ENCODE measurements around the gene NOS1. TPM values are rescaled to one million over a fixed set of nuclear protein-coding genes. Genes with fewer than 3 reads are reported as not detected.

Gene NOS1
- polyA plus RNA-seq, 6 donors from 2014 or later = not detected

DNA sequence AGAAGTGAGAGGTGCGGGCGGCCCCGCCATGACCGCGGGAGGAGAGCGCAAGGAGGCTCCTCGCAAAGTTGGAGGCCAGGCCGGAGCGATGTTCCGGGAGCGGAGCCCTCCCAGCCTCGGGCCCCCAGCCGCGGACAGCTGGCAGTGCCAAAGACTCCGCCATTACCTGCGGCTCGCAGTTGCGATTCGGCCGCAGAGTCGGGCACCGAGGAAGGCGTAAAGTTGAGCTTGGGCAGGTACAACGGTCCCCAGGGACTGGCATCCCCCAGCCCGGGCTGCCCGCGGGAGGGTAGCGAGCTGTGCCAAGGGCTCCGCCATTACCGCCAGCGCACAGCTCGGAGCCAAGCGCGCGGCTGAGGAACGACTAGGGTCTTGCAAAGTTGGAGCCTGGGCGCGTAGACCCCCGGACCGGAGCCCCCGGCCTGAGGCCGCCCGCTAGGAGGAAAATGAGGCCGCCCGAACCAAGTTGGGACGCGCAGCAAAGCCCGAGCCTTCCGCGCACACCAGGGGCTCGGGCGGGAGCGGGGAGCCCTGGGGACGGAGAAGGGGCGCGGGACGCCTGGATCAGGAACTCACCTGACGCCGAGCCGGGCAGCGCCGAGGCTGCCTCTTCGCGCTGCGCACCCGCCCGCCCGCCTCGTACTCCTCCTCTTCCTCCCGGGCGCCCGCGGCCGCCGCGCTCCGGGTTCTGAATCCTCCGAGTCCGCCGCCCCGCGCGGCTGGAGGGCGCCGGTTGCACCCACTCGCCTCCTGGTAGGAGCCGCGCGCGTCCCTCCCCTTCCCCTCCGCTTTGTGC, 677 bp downstream of the NOS1 start:
- peaks cover 48 to 78% (median 52%) of the 10 kb centered on the region in 3 donors for H3K27me3 Mint-ChIP-seq
- H3K27ac Mint-ChIP-seq = no peak overlapping the region
- DNase-seq (no peak), ATAC-seq (ENCODE audit: low read depth in 2 of 2) (no peak)
- H3K36me3 Mint-ChIP-seq = no peaks in the 10 kb centered on the region
- H3K4me3 Mint-ChIP-seq = no peak overlapping the region
- no peaks in the 10 kb centered on the region for H3K4me1 Mint-ChIP-seq
- H3K9me3 Mint-ChIP-seq = peaks cover 0 to 3% (median under 1%) of the 10 kb centered on the region in 7 donors

DNA sequence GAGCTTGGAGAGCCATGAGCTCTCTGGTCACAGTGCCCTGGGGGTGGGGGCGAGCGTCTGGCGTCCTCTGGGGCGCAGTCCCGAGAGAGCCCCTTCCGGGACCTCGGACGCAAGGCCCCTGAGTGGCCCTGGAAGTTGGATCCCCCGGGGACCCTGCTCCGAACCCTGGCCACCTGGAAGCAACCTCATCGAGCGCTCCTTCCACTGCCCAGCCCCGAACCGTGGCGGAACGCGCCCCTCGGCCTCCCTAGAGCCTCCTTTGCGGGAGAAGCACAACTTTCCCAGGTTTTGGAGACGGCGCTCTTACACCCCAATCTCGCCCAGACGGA, 1.2 kb downstream of the NOS1 start:
- no peak overlapping the region for H3K27ac Mint-ChIP-seq
- ATAC-seq (ENCODE audit: low read depth in 2 of 2) (no peak), DNase-seq (no peak)
- H3K36me3 Mint-ChIP-seq = no peaks in the 10 kb centered on the region
- H3K27me3 Mint-ChIP-seq = peaks cover 44 to 75% (median 49%) of the 10 kb centered on the region in 3 donors
- no peak overlapping the region for H3K4me3 Mint-ChIP-seq
- H3K4me1 Mint-ChIP-seq = no peaks in the 10 kb centered on the region
- peaks cover 0 to 3% (median 0%) of the 10 kb centered on the region in 7 donors for H3K9me3 Mint-ChIP-seq

DNA sequence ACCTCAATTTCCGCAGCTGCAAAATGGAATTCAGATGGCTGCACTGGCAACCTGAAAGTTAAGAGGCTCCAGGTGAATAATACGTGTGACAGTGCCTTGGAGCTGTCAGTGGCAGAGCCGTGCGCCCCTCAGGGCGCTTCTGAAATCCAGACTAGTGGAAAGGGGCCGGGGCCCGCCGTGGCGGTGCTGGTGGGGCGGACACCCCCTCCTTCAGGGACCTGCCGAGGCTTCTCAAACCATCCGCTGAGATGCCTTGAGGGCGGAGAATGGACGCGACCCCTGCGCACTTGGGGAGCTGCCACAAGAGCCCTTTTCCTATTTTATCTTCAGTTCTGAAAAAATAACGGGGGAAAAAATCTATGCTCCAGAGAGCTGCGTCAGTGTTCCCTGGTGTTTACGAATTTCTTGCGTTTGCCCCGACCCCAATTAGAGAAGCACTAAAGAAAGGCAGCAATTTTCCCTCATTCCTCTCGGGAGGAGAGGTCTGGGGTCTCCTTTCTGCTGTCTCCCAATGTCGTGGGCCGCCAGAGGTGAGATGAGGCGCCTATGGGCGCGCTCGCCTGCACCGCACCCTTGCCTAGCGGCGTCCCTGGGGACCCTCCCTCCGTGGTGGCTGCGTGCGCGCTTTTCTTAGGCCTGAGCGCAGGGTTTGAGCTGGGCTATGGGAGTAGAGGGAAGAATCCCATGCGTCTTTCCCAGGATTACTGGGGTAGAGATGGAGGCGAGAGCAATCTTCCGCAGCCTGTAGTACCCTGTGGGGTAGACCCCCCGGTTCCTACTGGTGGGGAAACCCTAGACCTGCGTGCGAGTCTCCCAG, 2.2 kb downstream of the NOS1 start:
- DNase-seq (no peak), ATAC-seq (ENCODE audit: low read depth in 2 of 2) (no peak)
- Mint-ChIP-seq H3K36me3 (no peaks in the 10 kb centered on the region), H3K27ac (no peak overlapping the region), H3K4me1 (no peaks in the 10 kb centered on the region), H3K4me3 (no peak overlapping the region), H3K9me3 (peaks cover 0 to 3% (median 0%) of the 10 kb centered on the region in 7 donors), H3K27me3 (peaks cover 39 to 66% (median 43%) of the 10 kb centered on the region in 3 donors)

DNA sequence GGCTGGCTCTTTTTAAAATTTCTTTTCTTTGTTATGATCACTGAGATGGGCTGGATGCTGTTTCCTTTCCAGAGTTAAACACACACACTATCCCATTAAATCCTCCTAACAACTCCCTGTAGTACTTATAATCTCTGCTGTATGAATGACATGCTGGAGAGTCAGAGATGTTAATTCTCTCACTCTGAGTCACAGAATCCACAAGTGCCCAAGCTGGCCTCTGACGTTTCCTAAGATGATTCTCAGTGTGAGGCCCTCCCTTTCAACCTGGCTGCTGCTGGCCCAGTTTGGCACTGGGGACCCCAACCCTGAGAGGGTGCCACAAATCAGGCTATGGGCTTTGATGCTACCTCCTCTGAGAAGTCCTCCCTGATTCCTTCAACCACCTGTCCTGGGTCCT, 5.4 kb downstream of the NOS1 start:
- peaks cover 13 to 40% (median 26%) of the 10 kb centered on the region in 3 donors for H3K27me3 Mint-ChIP-seq
- H3K36me3 Mint-ChIP-seq = no peaks in the 10 kb centered on the region
- H3K4me1 Mint-ChIP-seq = no peaks in the 10 kb centered on the region
- H3K27ac Mint-ChIP-seq = no peak overlapping the region
- H3K9me3 Mint-ChIP-seq = peaks cover 0 to 4% (median 0%) of the 10 kb centered on the region in 7 donors
- H3K4me3 Mint-ChIP-seq = no peak overlapping the region
- DNase-seq (no peak), ATAC-seq (ENCODE audit: low read depth in 2 of 2) (no peak)

DNA sequence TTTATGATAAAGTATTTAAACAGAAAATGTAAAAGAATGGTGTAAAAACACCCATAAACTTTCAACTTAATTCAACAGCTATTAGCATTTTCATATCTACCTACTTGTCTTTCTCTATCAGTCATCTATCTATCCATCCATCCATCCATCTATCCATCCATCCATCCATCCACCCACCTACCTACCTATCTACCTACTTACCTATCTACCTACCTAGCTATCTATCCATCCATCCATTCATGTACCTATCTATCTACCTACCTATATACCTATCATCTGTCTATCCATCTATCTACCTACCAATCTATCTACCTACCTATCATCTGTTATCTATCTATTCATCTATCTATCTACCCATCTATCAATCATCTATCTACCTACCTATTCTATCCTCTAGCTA, 8.5 kb downstream of the NOS1 start:
- DNase-seq = no peak
- Mint-ChIP-seq H3K4me1 (no peaks in the 10 kb centered on the region), H3K36me3 (no peaks in the 10 kb centered on the region), H3K27me3 (peaks cover 5 to 17% (median 11%) of the 10 kb centered on the region in 3 donors), H3K4me3 (no peak overlapping the region), H3K27ac (no peak overlapping the region), H3K9me3 (peaks cover 0 to 4% (median 0%) of the 10 kb centered on the region in 7 donors)
- no peak for ATAC-seq (ENCODE audit: low read depth in 2 of 2)

DNA sequence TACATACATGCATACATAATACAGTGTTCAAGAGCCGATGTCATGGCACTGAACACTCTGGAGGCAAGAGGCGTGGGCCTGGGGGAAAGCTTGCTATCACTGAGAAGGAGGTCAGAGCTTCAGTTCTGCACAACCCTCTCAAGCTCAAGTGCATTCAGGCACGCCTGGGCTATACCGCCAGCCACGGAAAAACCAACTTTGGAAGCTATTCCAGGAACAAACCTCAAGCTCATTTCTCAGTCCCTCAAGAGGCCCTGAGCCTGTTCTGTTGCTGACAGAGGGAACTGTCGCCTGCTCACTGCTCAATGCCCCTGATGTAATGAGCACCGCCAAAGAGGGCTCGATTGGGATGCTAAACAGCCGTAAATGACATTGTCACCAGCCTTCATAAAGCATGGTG, 9.2 kb downstream of the NOS1 start:
- H3K27me3 Mint-ChIP-seq = peaks cover 5 to 17% (median 8%) of the 10 kb centered on the region in 3 donors
- H3K9me3 Mint-ChIP-seq = peaks cover 0 to 4% (median 0%) of the 10 kb centered on the region in 7 donors
- no peak overlapping the region for H3K4me3 Mint-ChIP-seq
- H3K36me3 Mint-ChIP-seq = no peaks in the 10 kb centered on the region
- no peak for ATAC-seq (ENCODE audit: low read depth in 2 of 2)
- no peaks in the 10 kb centered on the region for H3K4me1 Mint-ChIP-seq
- H3K27ac Mint-ChIP-seq = no peak overlapping the region
- DNase-seq = no peak

DNA sequence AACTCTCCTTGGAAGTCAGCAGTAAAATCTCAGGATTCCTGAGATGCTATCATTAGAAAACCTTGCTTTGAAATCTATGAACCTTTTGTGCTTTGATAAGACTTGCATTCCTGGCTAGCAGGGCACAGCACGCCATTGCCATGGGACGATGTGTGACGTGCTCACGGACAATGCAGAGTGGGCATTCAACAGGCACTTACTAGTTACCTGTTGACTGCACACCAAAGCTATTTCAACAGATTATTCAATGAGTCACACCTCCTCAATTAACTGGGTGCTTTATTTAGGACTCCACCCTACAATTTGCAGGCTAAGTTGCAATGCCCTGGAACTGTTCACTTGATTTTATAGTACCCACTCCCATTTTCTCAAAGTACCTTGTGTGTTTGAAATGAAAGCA, 11.3 kb downstream of the NOS1 start:
- Mint-ChIP-seq H3K27me3 (peaks cover 0 to 7% (median 4%) of the 10 kb centered on the region in 3 donors), H3K4me1 (no peaks in the 10 kb centered on the region), H3K4me3 (no peak overlapping the region), H3K9me3 (peaks cover 0 to 4% (median 1%) of the 10 kb centered on the region in 7 donors), H3K27ac (no peak overlapping the region), H3K36me3 (no peaks in the 10 kb centered on the region)
- DNase-seq (no peak), ATAC-seq (ENCODE audit: low read depth in 2 of 2) (no peak)

DNA sequence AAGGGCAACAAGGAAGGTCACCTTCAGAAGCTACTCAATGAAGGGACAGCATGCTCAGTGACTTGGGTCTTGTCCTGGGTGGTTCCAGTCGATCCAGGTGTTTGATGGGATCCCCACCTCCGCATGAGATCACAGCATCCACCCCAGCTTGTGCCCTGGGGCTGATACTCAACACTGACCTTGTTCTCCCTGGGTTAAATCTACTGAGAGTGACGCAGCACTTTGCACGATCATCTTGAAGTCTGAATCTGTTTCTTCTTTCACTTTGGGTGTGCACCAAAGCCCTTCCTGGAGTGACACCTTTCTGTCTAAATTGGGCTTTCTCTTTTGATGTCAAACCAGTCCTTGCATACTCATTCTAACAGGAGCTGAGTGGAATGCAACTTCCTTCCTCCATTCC, 13.8 kb downstream of the NOS1 start:
- H3K4me1 Mint-ChIP-seq = no peaks in the 10 kb centered on the region
- peaks cover 0 to 3% of the 10 kb centered on the region in 2 donors for H3K36me3 Mint-ChIP-seq
- DNase-seq (no peak), ATAC-seq (ENCODE audit: low read depth in 2 of 2) (no peak)
- H3K27me3 Mint-ChIP-seq = peaks cover 3 to 9% (median 5%) of the 10 kb centered on the region in 3 donors
- H3K4me3 Mint-ChIP-seq = no peak overlapping the region
- H3K27ac Mint-ChIP-seq = no peak overlapping the region
- peaks cover 3 to 24% (median 3%) of the 10 kb centered on the region in 7 donors for H3K9me3 Mint-ChIP-seq

DNA sequence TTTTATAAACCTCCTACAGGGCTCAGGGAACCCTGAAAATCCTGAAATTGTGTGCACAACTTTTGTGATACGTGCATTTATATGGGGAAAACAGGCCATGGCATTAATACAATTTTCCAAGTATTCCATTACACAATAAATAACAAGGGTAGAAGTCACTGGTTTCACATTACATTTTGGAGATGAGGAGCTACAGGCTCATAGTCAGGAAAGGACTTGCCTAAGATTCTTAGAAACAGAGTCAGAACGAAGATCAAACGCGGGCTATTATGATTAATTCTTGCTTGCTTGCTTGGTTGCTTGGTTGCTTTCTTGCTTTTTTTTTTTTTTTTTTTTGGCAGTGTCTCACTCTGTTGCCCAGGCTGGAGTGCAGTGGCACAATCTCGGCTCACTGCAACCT, 16.7 kb downstream of the NOS1 start:
- no peak for ATAC-seq (ENCODE audit: low read depth in 2 of 2)

DNA sequence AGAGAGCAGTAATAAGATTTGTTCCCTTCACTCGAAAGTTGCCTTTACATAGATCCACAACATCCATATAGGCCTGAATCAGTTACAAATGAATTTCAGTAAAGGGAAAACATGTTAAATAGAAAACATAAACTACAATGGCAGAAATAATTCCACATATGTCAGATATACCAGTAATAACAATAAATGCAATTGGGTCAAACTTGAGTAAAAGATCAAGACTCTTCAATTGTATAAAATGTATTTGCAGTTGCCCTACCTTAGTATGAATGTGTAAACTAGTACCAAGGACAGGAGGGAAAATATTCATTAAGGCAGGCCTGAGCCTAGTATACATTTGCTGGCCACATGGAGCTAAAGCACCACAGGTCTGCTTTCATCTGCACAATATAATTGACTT, 17.6 kb downstream of the NOS1 start:
- DNase-seq (no peak), ATAC-seq (ENCODE audit: low read depth in 2 of 2) (no peak)
- H3K9me3 Mint-ChIP-seq = peaks cover 6 to 29% (median 10%) of the 10 kb centered on the region in 7 donors
- peaks cover 18 to 24% (median 22%) of the 10 kb centered on the region in 3 donors for H3K27me3 Mint-ChIP-seq
- peaks cover 0 to 10% of the 10 kb centered on the region in 2 donors for H3K36me3 Mint-ChIP-seq
- no peaks in the 10 kb centered on the region for H3K4me1 Mint-ChIP-seq
- no peak overlapping the region for H3K27ac Mint-ChIP-seq
- H3K4me3 Mint-ChIP-seq = no peak overlapping the region

More for the DNA sequence above, 16.7 kb downstream of the NOS1 start:
- H3K4me3 Mint-ChIP-seq = no peak overlapping the region
- H3K27ac Mint-ChIP-seq = no peak overlapping the region
- peaks cover 12 to 19% (median 15%) of the 10 kb centered on the region in 3 donors for H3K27me3 Mint-ChIP-seq
- DNase-seq = no peak
- no peaks in the 10 kb centered on the region for H3K4me1 Mint-ChIP-seq
- peaks cover 6 to 29% (median 10%) of the 10 kb centered on the region in 7 donors for H3K9me3 Mint-ChIP-seq
- H3K36me3 Mint-ChIP-seq = peaks cover 0 to 10% of the 10 kb centered on the region in 2 donors

DNA sequence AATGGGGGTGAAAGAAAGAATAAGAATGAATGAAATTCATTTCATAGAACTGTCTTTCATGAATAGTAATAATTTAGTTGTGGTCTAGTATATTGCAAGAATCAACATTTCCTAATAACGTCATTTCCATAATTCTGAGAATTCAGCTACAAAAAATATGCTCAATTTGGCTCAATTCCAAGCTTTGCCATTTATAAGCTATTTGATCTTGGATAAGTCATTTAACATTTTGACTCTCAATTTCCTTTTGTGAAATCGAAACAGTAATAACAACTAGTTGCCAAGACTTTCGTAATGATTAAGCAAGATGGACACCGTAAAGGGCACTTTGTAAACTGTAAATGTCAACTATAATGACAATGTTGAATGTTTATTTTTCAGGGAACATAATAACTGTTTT, 18.1 kb downstream of the NOS1 start:
- no peak overlapping the region for H3K4me3 Mint-ChIP-seq
- H3K4me1 Mint-ChIP-seq = no peaks in the 10 kb centered on the region
- no peak overlapping the region for H3K27ac Mint-ChIP-seq
- H3K36me3 Mint-ChIP-seq = peaks cover 0 to 10% of the 10 kb centered on the region in 2 donors
- peaks cover 18 to 28% (median 25%) of the 10 kb centered on the region in 3 donors for H3K27me3 Mint-ChIP-seq
- no peak for ATAC-seq (ENCODE audit: low read depth in 2 of 2)
- H3K9me3 Mint-ChIP-seq = peaks cover 6 to 29% (median 10%) of the 10 kb centered on the region in 7 donors
- DNase-seq = no peak

DNA sequence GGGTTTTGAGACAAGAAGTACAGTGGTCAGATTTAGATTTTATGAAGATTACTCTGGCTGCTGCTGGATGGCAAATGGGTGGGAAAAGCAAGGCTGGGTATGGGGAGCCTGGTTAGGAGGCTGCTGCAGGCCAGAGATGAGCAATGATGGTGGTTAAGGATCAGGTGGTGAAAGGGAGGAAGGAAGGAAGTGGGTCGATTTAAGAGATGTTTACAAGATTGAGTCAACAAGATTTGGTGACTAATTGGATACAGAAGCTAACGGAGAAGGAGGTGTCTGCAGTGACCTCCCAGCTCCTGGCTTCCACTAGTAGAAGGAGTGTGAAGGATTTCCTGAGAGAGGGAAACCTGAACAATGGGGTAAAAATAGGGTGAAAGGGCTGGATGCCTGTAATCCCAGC, 18.7 kb downstream of the NOS1 start:
- Mint-ChIP-seq H3K36me3 (peaks cover 0 to 10% of the 10 kb centered on the region in 2 donors), H3K9me3 (peaks cover 6 to 29% (median 10%) of the 10 kb centered on the region in 7 donors), H3K4me1 (no peaks in the 10 kb centered on the region), H3K27me3 (peaks cover 18 to 28% (median 26%) of the 10 kb centered on the region in 3 donors), H3K27ac (no peak overlapping the region), H3K4me3 (peak overlapping the region in 1 of 8 donors; percentile 67)
- ATAC-seq (ENCODE audit: low read depth in 2 of 2) = no peak
- DNase-seq = no peak

DNA sequence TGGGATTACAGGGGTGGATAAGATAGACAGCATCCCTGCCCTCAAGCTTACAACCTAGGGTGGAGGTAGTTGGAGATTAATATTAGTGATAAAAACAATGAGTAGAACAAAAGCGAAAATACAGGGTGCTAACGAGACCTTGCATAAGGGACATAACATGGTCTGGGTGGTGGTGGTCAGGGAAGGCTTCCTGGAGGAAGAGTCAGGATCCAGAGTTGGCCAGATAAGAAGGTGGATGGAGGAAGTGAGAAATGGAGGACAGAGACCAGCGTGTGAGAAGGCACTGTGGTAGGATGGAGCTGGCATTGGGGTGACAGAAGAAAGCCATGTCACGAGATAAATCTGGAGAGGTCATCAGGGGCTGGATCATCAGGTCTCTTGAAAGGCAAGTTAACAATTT, 19.2 kb downstream of the NOS1 start:
- Mint-ChIP-seq H3K9me3 (peaks cover 6 to 29% (median 10%) of the 10 kb centered on the region in 7 donors), H3K27ac (peak overlapping the region in 1 of 6 donors; percentile 29), H3K36me3 (peaks cover 0 to 10% of the 10 kb centered on the region in 2 donors), H3K4me1 (no peaks in the 10 kb centered on the region), H3K4me3 (peak overlapping the region in 1 of 8 donors; percentile 23), H3K27me3 (peaks cover 18 to 30% (median 28%) of the 10 kb centered on the region in 3 donors)
- no peak for ATAC-seq (ENCODE audit: low read depth in 2 of 2)
- no peak for DNase-seq
